Osteoblast (primary cell): ENCODE results near the gene SNED1. TPM values are rescaled to one million over a fixed set of nuclear protein-coding genes. Genes with fewer than 3 reads are reported as not detected.
A peak's percentile ranks its signal among the peaks of the same experiment; 100 is the strongest.

Source experiments
- DNase-seq: peaks from one replicate; pipeline ENCODE4 v3.0.0; 2011; ENCODE audit warnings: low spot score, mixed read lengths; ENCODE audit not compliant: insufficient read length; ENCODE audit errors: missing footprints
- H2AFZ ChIP-seq: 2 replicates; pipeline ENCODE4 v1.6.0; 2011; ENCODE audit warnings: mild to moderate bottlenecking, low read length
- H3K27ac ChIP-seq: 2 replicates; pipeline ENCODE4 v1.5.1; 2011; ENCODE audit warnings: mild to moderate bottlenecking, low read depth, low read length, moderate library complexity
- H3K27me3 ChIP-seq: 2 replicates; pipeline ENCODE4 v1.6.0; 2012; ENCODE audit warnings: mild to moderate bottlenecking, control low read depth, inconsistent platforms, low read length, moderate library complexity; ENCODE audit not compliant: insufficient read depth
- H3K36me3 ChIP-seq: 2 replicates; pipeline ENCODE4 v1.5.1; 2011; ENCODE audit warnings: mild to moderate bottlenecking, low read length, control low read depth, moderate library complexity; ENCODE audit not compliant: insufficient read depth
- H3K4me1 ChIP-seq: 2 replicates; pipeline ENCODE4 v1.5.1; 2011; ENCODE audit warnings: mild to moderate bottlenecking, low read length, control low read depth, moderate library complexity; ENCODE audit not compliant: insufficient read depth
- H3K4me2 ChIP-seq: 2 replicates; pipeline ENCODE4 v1.6.0; 2011; ENCODE audit warnings: mild to moderate bottlenecking, low read length; ENCODE audit not compliant: insufficient read depth
- H3K4me3 ChIP-seq: fragments of 200-600 bp; sonication (generic); 3 replicates; pipeline ENCODE4 v1.5.1; 2012; ENCODE audit warnings: mild to moderate bottlenecking, low read length, inconsistent platforms; ENCODE audit not compliant: insufficient read depth
- H3K79me2 ChIP-seq: 2 replicates; pipeline ENCODE4 v1.6.0; 2012; ENCODE audit warnings: mild to moderate bottlenecking, low read length, control low read depth, inconsistent platforms; ENCODE audit not compliant: insufficient read depth
- H3K9me3 ChIP-seq: 2 replicates; pipeline ENCODE4 v1.5.1; 2011; ENCODE audit warnings: low read depth, low read length, control low read depth
- H4K20me1 ChIP-seq: 2 replicates; pipeline ENCODE4 v1.6.0; 2012; ENCODE audit warnings: mild to moderate bottlenecking, low read length, control low read depth; ENCODE audit not compliant: insufficient read depth
- CTCF ChIP-seq: IDR thresholded peaks from 2 replicates; pipeline ENCODE4 v1.5.1; 2011; ENCODE audit warnings: mild to moderate bottlenecking, low read depth, low read length, moderate library complexity; ENCODE audit errors: extremely low read depth
- total RNA-seq: library from RNA; depleted of rRNA; stranded (reverse); fragments of >200 nt; gene quantifications from 2 replicates; pipeline ENCODE4 v1.2.3, GENCODE V29; 2012

SNED1 gene
- total RNA-seq, 1 donor = 94.8 TPM

- no peak overlapping the region for H2AFZ ChIP-seq
- peaks cover 51% of the 10 kb centered on the region for H4K20me1 ChIP-seq
- H3K4me2 ChIP-seq = no peak overlapping the region
- H3K79me2 ChIP-seq = peaks cover 19% of the 10 kb centered on the region
- H3K4me1 ChIP-seq = peaks cover 14% of the 10 kb centered on the region
- no peaks in the 10 kb centered on the region for H3K27me3 ChIP-seq
- H3K4me3 ChIP-seq = no peak overlapping the region
- no peak for DNase-seq
- no peak overlapping the region for H3K27ac ChIP-seq
- TF ChIP-seq CTCF = no peak
- peaks cover 14% of the 10 kb centered on the region for H3K36me3 ChIP-seq
- peaks cover 9% of the 10 kb centered on the region for H3K9me3 ChIP-seq
These were observed 8.7 kb downstream of the SNED1 start for GRCh38 chr2:241007111-241007510.

- Histone ChIP-seq H3K36me3 (peaks cover 10% of the 10 kb centered on the region), H3K27ac (no peak overlapping the region), H2AFZ (no peak overlapping the region), H3K4me1 (peaks cover 14% of the 10 kb centered on the region), H4K20me1 (peaks cover 50% of the 10 kb centered on the region), H3K27me3 (no peaks in the 10 kb centered on the region), H3K4me3 (no peak overlapping the region), H3K4me2 (no peak overlapping the region), H3K79me2 (peaks cover 18% of the 10 kb centered on the region), H3K9me3 (peaks cover 9% of the 10 kb centered on the region)
- no peak for TF ChIP-seq CTCF
- peak; percentile 69 for DNase-seq
These were observed 9.7 kb downstream of the SNED1 start for GRCh38 chr2:241007880-241008710.

- no peak overlapping the region for H2AFZ ChIP-seq
- H3K4me1 ChIP-seq = peaks cover 14% of the 10 kb centered on the region
- H3K79me2 ChIP-seq = peaks cover 11% of the 10 kb centered on the region
- H3K4me2 ChIP-seq = no peak overlapping the region
- no peak overlapping the region for H3K4me3 ChIP-seq
- no peaks in the 10 kb centered on the region for H3K27me3 ChIP-seq
- TF ChIP-seq CTCF = no peak
- H3K36me3 ChIP-seq = peaks cover 4% of the 10 kb centered on the region
- DNase-seq = no peak
- peaks cover 3% of the 10 kb centered on the region for H3K9me3 ChIP-seq
- H4K20me1 ChIP-seq = peaks cover 50% of the 10 kb centered on the region
- no peak overlapping the region for H3K27ac ChIP-seq
These were observed 10.3 kb downstream of the SNED1 start for GRCh38 chr2:241008711-241009121.

- Histone ChIP-seq H3K9me3 (no peaks in the 10 kb centered on the region), H3K79me2 (peaks cover 8% of the 10 kb centered on the region), H2AFZ (no peak overlapping the region), H3K36me3 (no peaks in the 10 kb centered on the region), H3K27me3 (no peaks in the 10 kb centered on the region), H3K4me1 (peaks cover 14% of the 10 kb centered on the region), H3K27ac (peak overlapping the region; percentile 51), H3K4me2 (peak overlapping the region; percentile 85), H3K4me3 (no peak overlapping the region), H4K20me1 (peaks cover 47% of the 10 kb centered on the region)
- no peak for TF ChIP-seq CTCF
- DNase-seq = no peak
These were observed 10.8 kb downstream of the SNED1 start for GRCh38 chr2:241009191-241009590.
